Activated CD4-positive, alpha-beta T cell treated with anti-CD3 and anti-CD28 coated beads for 4 hours (primary cell): ENCODE data around the gene ZFP36.
A peak's percentile ranks its signal among the peaks of the same experiment; 100 is the strongest.
"Not testable (repeated sequence)": the region's sequence is repeated elsewhere in the genome, so short reads cannot be mapped to it uniquely, and the experiment has no call there.

ENCODE experiments used
- DNase-seq, 2 donors: peaks; one replicate each; pipeline ENCODE4 v3.0.0-alpha.2; 2020

The ZFP36 gene, protein sequence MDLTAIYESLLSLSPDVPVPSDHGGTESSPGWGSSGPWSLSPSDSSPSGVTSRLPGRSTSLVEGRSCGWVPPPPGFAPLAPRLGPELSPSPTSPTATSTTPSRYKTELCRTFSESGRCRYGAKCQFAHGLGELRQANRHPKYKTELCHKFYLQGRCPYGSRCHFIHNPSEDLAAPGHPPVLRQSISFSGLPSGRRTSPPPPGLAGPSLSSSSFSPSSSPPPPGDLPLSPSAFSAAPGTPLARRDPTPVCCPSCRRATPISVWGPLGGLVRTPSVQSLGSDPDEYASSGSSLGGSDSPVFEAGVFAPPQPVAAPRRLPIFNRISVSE

GRCh38 chr19:39406656-39407409 lies at the start of gene ZFP36:
ZFP36 (plus strand) TSS chr19:39406847; CDS start chr19:39406905, 58 bp downstream.
- DNase-seq: peak; percentile 87 to 90

- no peak for DNase-seq
These were observed 47.6 kb upstream of the ZFP36 start for GRCh38 chr19:39359026-39359425.

GRCh38 chr19:39360599-39360998 lies 46.0 kb upstream of the ZFP36 start:
- no peak for DNase-seq

DNA sequence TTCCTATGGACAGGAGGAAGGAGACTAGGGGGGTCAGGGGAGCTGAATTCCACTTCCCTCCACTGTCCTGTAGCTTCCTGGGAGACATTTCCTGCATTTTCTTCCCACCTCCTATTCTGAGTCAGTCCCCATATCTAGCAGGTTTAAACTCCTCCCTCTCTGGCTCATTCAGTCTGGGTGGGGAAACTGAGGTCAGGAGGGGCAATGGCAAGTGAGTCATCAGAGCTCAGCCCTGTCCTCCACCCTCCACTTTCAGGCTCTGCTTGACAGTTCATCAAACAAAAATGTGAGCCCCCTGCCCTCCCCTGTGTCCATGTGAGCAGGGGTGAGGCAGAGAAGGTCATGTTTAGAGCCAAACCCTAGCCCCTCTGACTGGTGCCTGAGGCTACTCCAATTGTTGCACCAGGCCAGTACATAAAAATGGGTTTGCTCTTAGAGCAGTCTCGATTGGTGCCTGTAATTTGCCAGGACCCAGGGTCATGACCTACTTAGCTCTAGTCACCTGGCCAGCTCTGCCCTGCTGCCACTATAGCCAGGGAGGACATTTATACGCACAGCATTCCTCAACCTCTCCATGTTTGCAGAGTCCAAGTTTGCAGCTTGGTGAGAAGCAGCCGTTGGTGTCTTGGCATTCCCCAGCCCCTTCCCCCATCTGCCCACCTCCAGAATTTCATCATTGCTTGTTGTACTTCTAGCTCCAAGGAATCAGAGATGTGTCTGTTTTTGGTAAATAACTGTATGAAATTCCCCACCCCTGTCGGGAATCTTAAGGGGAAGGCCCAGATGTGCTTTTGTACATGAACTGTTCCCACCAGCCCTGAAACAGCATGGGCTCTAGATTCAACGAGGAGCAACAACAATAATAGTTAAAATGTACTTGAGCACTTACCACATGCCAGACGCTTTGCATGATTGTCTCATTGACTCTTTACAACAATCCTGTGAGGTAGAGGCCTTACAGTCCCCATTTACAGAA lies 43.7 kb upstream of the ZFP36 start:
- no peak for DNase-seq

- no peak for DNase-seq
These were observed 42.7 kb upstream of the ZFP36 start for GRCh38 chr19:39363901-39364457.

DNA sequence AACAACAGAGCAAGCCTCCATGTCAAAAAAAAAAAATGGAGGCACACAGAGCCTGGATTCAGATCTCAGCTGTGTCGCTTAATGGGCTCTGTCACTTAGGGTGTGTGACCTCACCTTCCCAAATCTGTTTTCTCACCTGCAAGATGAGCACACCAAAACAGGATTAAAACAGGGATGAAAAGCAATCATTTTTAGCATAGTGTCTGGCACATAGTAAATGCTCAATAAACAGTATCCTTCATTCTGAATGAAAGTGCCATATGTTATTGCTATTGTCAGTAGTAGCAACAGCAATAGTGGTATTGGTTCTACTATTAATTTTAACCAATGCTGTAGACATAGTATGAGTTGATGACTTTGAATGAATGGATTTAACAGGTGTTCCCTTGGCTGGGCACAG lies 41.1 kb upstream of the ZFP36 start:
- no peak for DNase-seq

DNA sequence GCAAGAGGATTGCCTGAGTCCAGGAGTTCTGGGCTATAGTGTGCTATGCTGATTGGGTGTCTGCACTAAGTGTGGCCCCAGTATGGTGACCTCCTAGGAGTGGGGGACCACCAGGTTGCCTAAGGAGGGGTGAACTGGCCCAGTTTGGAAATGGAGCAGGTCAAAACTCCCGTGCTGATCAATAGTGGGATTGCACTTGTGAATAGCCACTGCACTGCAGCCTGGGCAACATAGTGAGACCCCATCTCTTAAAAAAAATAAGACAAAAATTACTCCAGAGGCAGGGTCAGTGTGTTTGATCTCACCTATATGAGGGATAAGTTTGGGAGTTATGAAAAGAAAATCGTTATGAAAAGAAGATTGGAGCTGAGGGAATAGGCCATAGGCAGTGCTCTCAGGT lies 37.4 kb upstream of the ZFP36 start:
- DNase-seq: no peak

DNA sequence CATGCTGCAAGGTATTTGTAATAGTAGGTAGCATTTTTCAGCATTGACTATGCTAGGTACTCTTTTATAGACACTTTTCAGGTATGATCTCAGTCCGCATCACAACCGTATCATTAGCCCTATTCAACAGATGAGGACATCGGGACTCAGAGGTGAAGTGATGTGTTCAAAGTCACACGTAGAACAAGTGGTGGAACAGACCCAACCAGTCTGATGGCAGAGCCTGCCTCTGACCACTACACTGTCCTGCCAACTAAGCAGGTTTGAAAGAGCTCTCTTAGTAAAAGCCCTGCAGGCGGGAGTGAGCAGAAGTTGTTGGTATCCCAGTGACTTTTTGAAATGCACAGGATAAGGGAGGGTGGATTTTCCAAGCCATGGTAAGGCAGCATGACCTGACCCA lies 35.9 kb upstream of the ZFP36 start:
- no peak for DNase-seq

- DNase-seq: no peak
These were observed 34.4 kb upstream of the ZFP36 start for GRCh38 chr19:39372047-39372802.

GRCh38 chr19:39372941-39373340 lies 33.7 kb upstream of the ZFP36 start:
- DNase-seq: no peak

- no peak for DNase-seq
These were observed 30.7 kb upstream of the ZFP36 start for GRCh38 chr19:39375929-39376328.

DNA sequence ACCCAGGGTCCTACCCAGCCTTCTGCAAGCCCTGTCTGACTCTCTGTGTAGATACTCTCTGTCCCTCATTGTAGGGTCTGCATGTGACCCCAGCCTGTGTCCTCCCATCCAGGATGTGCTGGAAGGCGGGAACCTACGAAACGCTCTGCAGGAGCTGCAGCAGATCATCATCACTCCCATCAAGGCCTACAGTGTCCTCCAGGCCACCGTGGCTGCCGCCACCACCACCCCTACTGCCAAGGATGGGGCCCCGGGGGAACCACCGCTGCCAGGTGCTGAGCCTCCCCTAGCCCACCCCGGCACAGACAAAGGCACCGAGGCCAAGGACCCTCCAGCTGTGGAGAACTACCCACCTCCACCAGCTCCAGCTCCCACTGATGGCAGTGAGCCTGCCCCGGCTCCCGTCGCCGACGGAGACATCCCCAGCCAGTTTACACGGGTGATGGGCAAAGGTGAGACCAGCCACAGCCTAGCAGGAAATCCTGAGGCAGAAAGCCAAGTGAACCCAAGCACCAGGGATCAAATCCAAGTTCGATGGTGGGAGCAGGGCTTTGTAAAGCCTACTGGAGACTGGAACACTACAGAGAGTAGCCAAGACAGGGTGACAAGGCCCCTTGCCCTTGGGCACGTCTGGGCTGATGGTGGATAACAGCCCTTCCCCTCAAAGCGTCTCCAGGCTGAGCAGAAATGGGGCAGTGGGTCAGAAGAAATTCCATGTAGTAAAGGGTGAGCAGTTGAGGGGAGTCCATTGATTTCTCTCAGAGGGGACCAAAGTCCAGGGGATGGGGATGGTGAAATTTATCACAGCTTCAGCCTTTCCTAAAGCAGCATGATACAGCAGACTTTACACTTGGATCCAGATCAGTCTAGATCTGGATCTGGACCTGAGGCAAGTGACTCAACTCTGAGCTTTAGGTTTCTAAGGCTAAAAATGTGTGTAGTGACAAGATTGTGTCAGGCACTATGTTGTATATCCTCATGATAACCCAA lies 29.0 kb upstream of the ZFP36 start:
- DNase-seq: no peak

GRCh38 chr19:39379366-39379765 lies 27.3 kb upstream of the ZFP36 start:
- DNase-seq: not testable (repeated sequence)

- DNase-seq: no peak
These were observed 26.7 kb upstream of the ZFP36 start for GRCh38 chr19:39379865-39380396.

GRCh38 chr19:39380521-39381502 lies 25.8 kb upstream of the ZFP36 start:
- DNase-seq: no peak

DNA sequence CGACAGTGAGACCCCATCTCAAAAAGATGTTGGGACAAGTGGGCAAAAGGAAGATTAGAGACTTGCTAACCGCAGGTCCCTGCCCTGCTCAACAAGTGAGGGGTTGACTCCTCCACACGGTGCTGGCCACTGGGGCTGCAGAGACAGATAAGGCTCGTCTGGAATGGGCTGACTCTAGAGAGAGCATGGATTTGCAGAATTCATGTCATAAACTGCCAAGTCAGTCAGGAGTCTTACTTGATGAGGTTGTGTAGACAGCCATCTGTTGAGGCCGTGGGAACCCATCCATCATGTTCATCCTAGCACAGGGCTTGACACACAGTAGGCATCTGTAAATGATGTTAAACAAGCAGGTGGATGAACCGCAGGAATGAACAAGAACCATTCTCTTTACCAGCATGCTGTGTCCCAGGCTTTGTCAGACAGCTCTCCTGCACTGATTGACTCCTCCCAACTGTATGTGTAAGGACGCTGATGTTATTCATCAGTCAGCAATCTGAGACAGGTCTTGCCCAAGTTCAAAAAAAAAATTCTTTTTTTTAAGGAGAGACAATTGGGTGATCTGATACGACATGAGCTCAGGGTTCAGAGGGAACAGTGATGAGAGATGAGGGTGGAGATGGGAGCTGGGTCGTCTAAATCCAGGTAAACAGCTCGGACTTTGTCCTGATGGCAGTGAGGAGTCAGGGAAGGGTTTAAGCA lies 24.6 kb upstream of the ZFP36 start:
- no peak for DNase-seq

GRCh38 chr19:39382991-39383828 lies 23.4 kb upstream of the ZFP36 start:
- DNase-seq: no peak
